ENCODE results near the gene MPV17L.
"Not testable (repeated sequence)": the region's sequence is repeated elsewhere in the genome, so short reads cannot be mapped to it uniquely, and the experiment has no call there.

MPV17L gene

GRCh38 chr16:15415511-15415985 is 20.0 kb downstream of the MPV17L start:
- peak; percentile 32 for DNase-seq

DNA sequence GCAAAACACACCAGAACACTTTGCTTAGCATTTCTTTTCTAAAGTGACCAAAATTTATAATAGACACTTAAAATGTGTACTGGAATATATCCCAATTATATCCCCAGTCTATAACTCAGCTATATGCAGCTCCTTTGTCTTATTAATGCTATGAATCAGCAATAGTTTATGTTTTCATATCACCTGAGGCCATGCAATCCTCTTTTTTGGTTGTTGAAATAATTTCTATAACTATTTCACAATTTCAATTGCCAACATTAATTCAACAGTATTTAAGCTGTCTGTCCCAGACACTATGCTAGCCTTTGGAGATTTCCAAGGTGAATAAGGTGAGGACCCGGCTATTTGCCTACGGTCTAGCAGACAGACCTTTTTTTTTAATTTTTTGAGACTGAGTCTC is 21.6 kb downstream of the MPV17L start:
- no peak for DNase-seq

DNA sequence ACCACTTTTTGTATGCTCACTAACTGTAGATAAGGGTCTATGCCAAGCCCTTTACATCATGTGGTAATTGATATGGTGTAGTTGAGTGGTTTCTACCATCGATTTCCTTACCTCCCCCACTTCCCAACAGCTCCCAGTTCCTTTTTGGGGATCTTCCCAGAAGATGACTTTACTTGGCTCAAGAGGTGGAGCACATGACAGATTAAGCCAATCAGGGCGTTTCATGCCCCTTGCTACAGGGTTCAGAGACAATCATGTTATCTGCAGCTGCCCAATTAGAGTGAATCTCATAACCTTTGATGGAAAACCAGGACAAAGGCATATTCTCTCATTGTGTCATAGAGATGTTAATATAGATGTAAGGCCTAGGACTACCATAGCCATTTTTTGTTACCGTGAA is 22.7 kb downstream of the MPV17L start:
- no peak for DNase-seq

DNA sequence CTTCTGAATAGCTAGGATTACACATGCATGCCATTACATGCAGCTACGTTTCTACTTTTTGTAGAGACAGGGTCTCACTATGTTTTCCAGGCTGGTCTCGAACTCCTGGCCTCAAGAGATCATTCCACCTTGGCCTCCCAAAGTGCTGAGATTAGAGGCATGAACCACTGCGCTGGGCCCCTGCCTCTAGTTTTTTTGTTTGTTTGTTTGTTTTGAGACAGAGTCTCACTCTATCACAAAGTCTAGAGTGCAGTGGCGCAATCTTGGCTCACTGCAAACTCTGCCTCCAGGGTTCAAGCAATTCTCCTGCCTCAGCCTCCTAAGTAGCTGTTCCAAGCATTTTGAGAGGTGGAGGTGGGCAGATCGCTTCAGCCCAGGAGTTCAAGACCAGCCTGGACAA is 26.1 kb downstream of the MPV17L start:
- not testable (repeated sequence) for DNase-seq

GRCh38 chr16:15422222-15422621 is 26.7 kb downstream of the MPV17L start:
- DNase-seq, result no peak

GRCh38 chr16:15425861-15426260 is 30.3 kb downstream of the MPV17L start:
- no peak for DNase-seq

DNA sequence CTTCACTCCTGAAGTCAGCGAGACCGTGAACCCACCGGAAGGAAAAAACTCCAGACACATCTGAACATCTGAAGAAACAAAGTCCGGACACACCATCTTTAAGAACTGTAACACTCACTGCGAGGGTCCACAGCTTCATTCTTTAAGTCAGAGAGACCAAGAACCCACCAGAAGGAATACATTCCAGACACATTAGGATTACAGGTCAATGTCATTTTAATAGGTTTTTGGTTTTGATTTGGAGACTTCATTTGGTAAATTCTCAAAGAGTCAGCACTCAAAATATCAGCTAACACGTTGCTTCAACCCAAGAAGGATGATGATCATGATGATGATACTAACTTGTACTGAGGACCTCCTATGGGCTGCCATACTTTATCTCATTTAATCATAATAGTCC is 31.2 kb downstream of the MPV17L start:
- no peak for DNase-seq

GRCh38 chr16:15427648-15428239 is 32.2 kb downstream of the MPV17L start:
- DNase-seq, result peak; percentile 73

DNA sequence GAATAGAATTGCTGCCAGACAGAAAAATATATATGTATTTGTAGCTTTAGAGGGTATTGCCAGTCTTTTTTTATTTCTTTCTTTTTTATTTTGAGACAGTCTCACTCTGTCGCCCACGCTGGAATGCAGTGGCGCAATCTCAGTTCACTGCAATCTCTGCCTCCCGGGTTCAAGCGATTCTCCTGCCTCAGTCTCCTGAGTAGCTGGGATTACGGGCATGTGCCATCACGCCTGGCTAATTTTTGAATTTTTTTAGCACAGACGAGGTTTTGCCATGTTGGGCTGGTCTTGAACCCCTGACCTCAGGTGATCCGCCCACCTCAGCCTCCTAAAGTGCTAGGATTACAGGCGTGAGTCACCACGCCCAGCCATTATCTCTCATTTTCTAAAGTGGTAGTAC is 35.3 kb downstream of the MPV17L start:
- DNase-seq, result not testable (repeated sequence)

- DNase-seq, result no peak
Measured at GRCh38 chr16:15434079-15434424, 38.5 kb downstream of the MPV17L start.

GRCh38 chr16:15434425-15435215 is 39.1 kb downstream of the MPV17L start, which contains the start of gene BMERB1:
Gene BMERB1, plus strand, starts transcription at chr16:15434588. Its CDS starts 66 bp downstream, at chr16:15434654.
- peak; percentile 68 for DNase-seq

DNA sequence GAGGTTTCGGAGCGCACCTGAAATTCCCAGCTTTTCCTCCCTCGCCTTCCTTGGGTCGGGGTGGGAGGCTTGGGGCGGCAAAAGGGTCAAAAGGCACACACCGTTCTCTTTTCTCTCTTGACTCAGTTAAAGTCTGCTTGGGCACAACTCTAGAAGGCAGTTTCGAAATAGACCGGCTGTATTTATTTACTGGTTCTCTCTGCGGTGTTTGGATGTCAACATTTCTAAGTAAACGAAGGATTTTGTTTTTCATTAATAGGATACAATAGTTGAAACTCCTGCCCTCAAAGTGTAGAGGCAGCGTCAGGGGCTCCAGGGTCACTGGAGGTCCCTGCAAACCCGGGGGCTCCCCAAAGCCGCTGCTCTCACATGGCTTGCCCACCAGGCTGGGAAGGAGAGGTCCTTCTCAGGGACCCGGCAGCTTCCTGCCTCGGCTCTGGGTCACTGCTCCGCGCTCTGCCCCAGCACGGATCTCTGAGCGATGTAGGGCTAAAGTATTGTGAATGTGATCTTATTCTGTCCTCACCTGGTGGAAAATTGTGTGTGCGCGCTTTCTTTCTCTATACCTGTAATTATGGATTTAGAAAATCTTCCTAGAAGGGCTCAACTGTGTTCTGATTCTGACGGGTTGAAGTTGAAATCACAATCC is 39.8 kb downstream of the MPV17L start:
- DNase-seq, result no peak

DNA sequence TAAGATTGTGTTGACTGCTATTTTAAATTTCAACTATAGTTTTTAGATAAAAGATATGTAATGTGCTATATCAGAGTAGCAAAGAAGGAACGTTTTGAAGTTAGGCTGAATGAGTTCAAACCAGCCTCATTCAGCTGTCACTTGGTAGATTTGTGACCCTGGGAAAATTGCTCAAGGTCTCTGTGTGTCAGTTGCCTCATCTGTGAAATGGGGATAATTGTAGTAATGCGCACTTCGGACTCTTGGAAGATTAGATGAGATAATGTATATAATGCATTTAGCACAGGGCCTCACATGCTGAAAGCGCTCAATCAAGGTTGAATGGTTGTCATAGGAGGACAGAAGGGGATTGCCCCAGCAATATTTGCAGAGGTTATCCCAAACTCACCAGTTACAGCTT is 43.5 kb downstream of the MPV17L start:
- no peak for DNase-seq

DNA sequence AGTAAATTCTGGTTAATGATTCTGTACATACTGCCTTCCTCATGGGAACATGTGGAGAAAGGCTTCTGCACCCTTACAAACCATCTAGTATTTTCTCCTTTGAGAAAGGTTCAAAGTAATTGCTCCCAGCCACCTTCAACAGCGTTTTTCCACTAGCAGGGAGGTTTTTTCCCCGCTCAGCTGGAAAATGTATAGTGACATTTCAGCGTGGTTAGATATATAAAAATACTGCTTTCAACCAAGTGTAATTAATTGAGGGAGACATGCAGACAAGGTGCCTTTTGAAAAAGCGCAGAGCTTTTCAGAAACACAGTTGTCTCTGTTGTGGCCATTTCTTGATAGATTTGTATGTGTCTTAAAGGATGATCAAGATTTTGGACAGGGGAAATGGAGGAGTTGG is 44.0 kb downstream of the MPV17L start:
- DNase-seq, result no peak

DNA sequence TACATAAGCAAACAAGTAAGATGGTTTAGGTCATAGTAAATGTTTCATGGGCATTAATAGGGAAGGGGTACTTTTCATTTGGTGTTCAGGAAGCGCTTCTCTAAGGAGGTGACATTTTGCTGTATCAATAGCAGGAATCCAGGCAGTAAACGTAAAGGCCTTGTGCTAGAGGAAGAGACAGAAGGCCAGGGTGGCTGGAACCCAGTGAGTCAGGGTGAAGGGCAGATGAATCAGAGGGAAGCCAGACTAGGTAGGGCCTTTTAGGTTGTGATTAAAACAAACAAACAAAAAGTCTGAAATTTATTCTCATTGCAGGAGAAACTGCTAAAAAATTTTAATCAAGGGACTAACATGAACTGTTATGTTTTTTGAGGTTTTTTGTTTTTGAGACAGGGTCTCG is 45.3 kb downstream of the MPV17L start:
- DNase-seq, result peak; percentile 74

- DNase-seq, result not testable (repeated sequence)
Measured at GRCh38 chr16:15442140-15442539, 46.6 kb downstream of the MPV17L start.

- DNase-seq, result no peak
Measured at GRCh38 chr16:15443753-15444152, 48.2 kb downstream of the MPV17L start.

DNA sequence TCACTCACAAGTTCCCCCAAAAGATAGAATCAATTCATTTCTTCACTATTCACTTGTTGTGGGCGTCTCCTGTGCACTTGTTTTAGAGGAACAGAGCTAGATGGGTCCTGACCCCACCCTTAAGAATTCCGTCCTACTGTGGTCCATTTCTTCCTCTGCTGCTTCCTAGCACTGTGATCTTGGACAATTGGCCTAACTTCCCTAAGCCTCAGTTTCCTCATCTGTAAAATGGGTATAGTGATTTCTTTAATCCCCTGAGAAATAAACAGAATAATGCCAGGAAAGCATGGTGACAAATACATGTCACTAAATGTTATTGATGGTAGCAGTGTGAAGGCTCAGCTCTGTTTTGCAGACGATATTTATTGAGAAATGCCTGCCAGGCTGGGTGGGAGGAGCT is 48.7 kb downstream of the MPV17L start:
- DNase-seq, result no peak

GRCh38 chr16:15445450-15445849 is 49.9 kb downstream of the MPV17L start:
- no peak for DNase-seq

GRCh38 chr16:15446901-15447300 is 51.3 kb downstream of the MPV17L start:
- no peak for DNase-seq

- DNase-seq, result no peak
Measured at GRCh38 chr16:15450624-15451023, 55.1 kb downstream of the MPV17L start.

DNA sequence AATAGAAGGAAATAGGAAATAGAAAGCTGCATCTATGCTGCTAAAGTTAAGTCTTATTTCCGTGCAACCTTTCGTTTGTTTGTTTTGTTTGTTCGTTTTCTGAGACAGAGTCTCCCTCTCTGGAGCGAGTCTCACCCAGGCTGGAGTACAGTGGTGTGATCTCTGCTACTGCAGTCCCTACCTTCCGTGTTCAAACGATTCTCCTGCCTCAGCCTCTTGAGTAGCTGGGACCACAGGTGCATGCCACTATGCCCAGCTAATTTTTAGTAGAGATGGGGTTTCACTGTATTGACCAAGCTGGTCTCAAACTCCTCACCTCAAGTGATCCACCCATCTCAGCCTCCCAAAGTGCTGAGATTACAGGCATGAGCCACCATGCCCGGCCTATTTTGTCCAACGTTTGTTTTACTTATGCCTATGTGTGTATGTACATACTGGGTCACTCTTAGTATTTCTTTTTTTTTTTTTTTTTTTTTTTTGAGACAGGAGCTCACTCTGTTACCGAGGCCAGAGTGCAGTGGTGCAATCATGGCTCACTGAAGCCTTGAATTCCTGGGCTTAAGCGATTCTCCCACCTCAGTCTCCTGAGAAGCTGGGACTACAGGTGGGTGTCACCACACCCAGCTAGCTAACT is 55.7 kb downstream of the MPV17L start:
- no peak for DNase-seq

DNA sequence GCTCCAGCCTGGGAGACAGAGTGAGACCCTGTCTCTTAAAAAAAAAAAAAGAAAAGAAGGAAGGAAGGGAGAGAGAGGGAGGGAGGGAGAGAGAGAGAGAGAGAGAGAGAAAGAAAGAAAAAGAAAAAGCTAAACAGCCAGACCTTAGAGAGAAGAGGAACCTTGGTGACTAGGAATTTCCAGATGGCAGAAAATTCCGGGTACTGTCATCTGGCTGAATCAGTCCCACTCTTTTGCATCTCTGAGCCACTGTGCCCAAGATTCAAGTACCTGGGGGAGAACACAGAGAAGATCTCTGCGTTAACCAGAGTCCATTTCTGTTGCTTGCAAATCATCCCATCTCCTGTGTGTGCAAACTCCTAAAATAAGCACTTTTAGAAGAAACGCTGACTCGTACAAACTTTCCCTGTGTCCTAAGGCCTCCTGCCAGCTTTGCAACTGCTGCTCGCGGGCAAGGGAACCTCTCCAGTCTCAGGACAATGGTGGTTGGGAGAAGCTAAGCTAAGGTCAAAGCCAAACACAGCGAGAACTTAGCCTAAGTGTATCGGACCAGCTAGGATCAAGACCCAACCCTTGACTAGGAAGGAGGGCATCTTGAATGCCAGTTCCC is 56.8 kb downstream of the MPV17L start:
- DNase-seq, result no peak

Data from EL (cell line).